ENCODE measurements around the gene DNAH8.
"Not testable (repeated sequence)": the region's sequence is repeated elsewhere in the genome, so short reads cannot be mapped to it uniquely, and the experiment has no call there.

DNAH8 gene

GRCh38 chr6:38686270-38687042, 28.7 kb upstream of the DNAH8 start:
- TF ChIP-seq JUND (IDR thresholded peaks at IDR 0.05; ENCODE audit: low read depth) = no peak
- no peak for DNase-seq (ENCODE audit: low read depth in 1 of 2, low spot score in 1 of 2)
- in situ Hi-C loops (cut with HindIII; ENCODE audit: low pct_unique_long_range_greater_than_20kb, low sequenced_read_pairs) = no loop called here

- in situ Hi-C loops (cut with HindIII; ENCODE audit: low pct_unique_long_range_greater_than_20kb, low sequenced_read_pairs) = no loop called here
- no peak for TF ChIP-seq JUND (IDR thresholded peaks at IDR 0.05; ENCODE audit: low read depth)
- DNase-seq (ENCODE audit: low read depth in 1 of 2, low spot score in 1 of 2) = no peak
These were observed 28.1 kb upstream of the DNAH8 start for GRCh38 chr6:38687043-38687353.

GRCh38 chr6:38687549-38687948, 27.6 kb upstream of the DNAH8 start:
- in situ Hi-C loops (cut with HindIII; ENCODE audit: low pct_unique_long_range_greater_than_20kb, low sequenced_read_pairs) = no loop called here
- no peak for TF ChIP-seq JUND (IDR thresholded peaks at IDR 0.05; ENCODE audit: low read depth)
- DNase-seq (ENCODE audit: low read depth in 1 of 2, low spot score in 1 of 2) = no peak

- DNase-seq (ENCODE audit: low read depth in 1 of 2, low spot score in 1 of 2) = no peak
- TF ChIP-seq JUND (IDR thresholded peaks at IDR 0.05; ENCODE audit: low read depth) = no peak
- in situ Hi-C loops (cut with HindIII; ENCODE audit: low pct_unique_long_range_greater_than_20kb, low sequenced_read_pairs) = no loop called here
These were observed 26.5 kb upstream of the DNAH8 start for GRCh38 chr6:38688579-38689087.

GRCh38 chr6:38695227-38695900, 19.7 kb upstream of the DNAH8 start:
- no peak for DNase-seq (ENCODE audit: low read depth in 1 of 2, low spot score in 1 of 2)
- no peak for TF ChIP-seq JUND (IDR thresholded peaks at IDR 0.05; ENCODE audit: low read depth)
- in situ Hi-C loops (cut with HindIII; ENCODE audit: low pct_unique_long_range_greater_than_20kb, low sequenced_read_pairs) = no loop called here

GRCh38 chr6:38695933-38696332, 19.2 kb upstream of the DNAH8 start:
- TF ChIP-seq JUND (IDR thresholded peaks at IDR 0.05; ENCODE audit: low read depth) = no peak
- DNase-seq (ENCODE audit: low read depth in 1 of 2, low spot score in 1 of 2) = no peak

GRCh38 chr6:38696345-38696744, 18.8 kb upstream of the DNAH8 start:
- in situ Hi-C loops (cut with HindIII; ENCODE audit: low pct_unique_long_range_greater_than_20kb, low sequenced_read_pairs) = no loop called here
- DNase-seq (ENCODE audit: low read depth in 1 of 2, low spot score in 1 of 2) = no peak
- TF ChIP-seq JUND (IDR thresholded peaks at IDR 0.05; ENCODE audit: low read depth) = no peak

More at GRCh38 chr6:38695933-38696332, 19.2 kb upstream of the DNAH8 start:
- in situ Hi-C loops (cut with HindIII; ENCODE audit: low pct_unique_long_range_greater_than_20kb, low sequenced_read_pairs) = no loop called here

GRCh38 chr6:38697846-38698245, 17.3 kb upstream of the DNAH8 start:
- no peak for TF ChIP-seq JUND (IDR thresholded peaks at IDR 0.05; ENCODE audit: low read depth)
- no peak for DNase-seq (ENCODE audit: low read depth in 1 of 2, low spot score in 1 of 2)
- in situ Hi-C loops (cut with HindIII; ENCODE audit: low pct_unique_long_range_greater_than_20kb, low sequenced_read_pairs) = no loop called here

GRCh38 chr6:38699702-38700101, 15.4 kb upstream of the DNAH8 start:
- DNase-seq (ENCODE audit: low read depth in 1 of 2, low spot score in 1 of 2); in situ Hi-C loops (cut with HindIII; ENCODE audit: low pct_unique_long_range_greater_than_20kb, low sequenced_read_pairs): not testable (repeated sequence)

- TF ChIP-seq JUND (IDR thresholded peaks at IDR 0.05; ENCODE audit: low read depth) = no peak
- no peak for DNase-seq (ENCODE audit: low read depth in 1 of 2, low spot score in 1 of 2)
- in situ Hi-C loops (cut with HindIII; ENCODE audit: low pct_unique_long_range_greater_than_20kb, low sequenced_read_pairs) = no loop called here
These were observed 13.6 kb upstream of the DNAH8 start for GRCh38 chr6:38701551-38701950.

GRCh38 chr6:38702558-38703397, 12.3 kb upstream of the DNAH8 start, which contains the start of gene GLO1:
TSS of gene GLO1 (minus strand) at chr6:38703145. CDS start at chr6:38703054, 91 bp downstream.
- in situ Hi-C loops (cut with HindIII; ENCODE audit: low pct_unique_long_range_greater_than_20kb, low sequenced_read_pairs) = no loop called here
- peak; percentile 97 to 98 for DNase-seq (ENCODE audit: low read depth in 1 of 2, low spot score in 1 of 2)
- no peak for TF ChIP-seq JUND (IDR thresholded peaks at IDR 0.05; ENCODE audit: low read depth)

GRCh38 chr6:38703949-38704590, 11.0 kb upstream of the DNAH8 start:
- DNase-seq (ENCODE audit: low read depth in 1 of 2, low spot score in 1 of 2) = no peak
- in situ Hi-C loops (cut with HindIII; ENCODE audit: low pct_unique_long_range_greater_than_20kb, low sequenced_read_pairs) = no loop called here
- TF ChIP-seq JUND (IDR thresholded peaks at IDR 0.05; ENCODE audit: low read depth) = no peak
